Mesendoderm (in vitro differentiated cells): ENCODE measurements around the gene OR4F17. TPM values are rescaled to one million over a fixed set of nuclear protein-coding genes. Genes with fewer than 3 reads are reported as not detected.
"Not testable (repeated sequence)": the region's sequence is repeated elsewhere in the genome, so short reads cannot be mapped to it uniquely, and the experiment has no call there.

Source experiments
- DNase-seq: peaks from one replicate; pipeline ENCODE4 v3.0.0; 2013
- H2AK5ac ChIP-seq: 2 replicates; pipeline ENCODE4 v1.6.1; 2013; ENCODE audit warnings: low read length, inconsistent platforms
- H2BK120ac ChIP-seq: 2 replicates; pipeline ENCODE4 v1.6.1; 2013; ENCODE audit warnings: low read depth, mild to moderate bottlenecking, low read length, moderate library complexity, mixed read lengths
- H2BK15ac ChIP-seq: replicated peaks from 2 replicates; pipeline ENCODE4 v1.6.1; 2013; ENCODE audit warnings: low read depth, mild to moderate bottlenecking, moderate library complexity
- H2BK5ac ChIP-seq: 2 replicates; pipeline ENCODE4 v1.6.1; 2013; ENCODE audit warnings: low read length, inconsistent platforms
- H3K18ac ChIP-seq: 2 replicates; pipeline ENCODE4 v1.6.1; 2013; ENCODE audit warnings: mild to moderate bottlenecking, low read length, mixed read lengths
- H3K23ac ChIP-seq: one replicate; pipeline ENCODE4 v1.6.1; 2013; ENCODE audit warnings: low read length
- H3K27ac ChIP-seq: 2 replicates; pipeline ENCODE4 v1.5.1; 2013; ENCODE audit warnings: low read depth, mild to moderate bottlenecking, inconsistent platforms, low read length, moderate library complexity
- H3K27me3 ChIP-seq: 2 replicates; pipeline ENCODE4 v1.6.1; 2013; ENCODE audit warnings: low read length, control low read depth, mild to moderate bottlenecking, inconsistent platforms; ENCODE audit not compliant: insufficient read depth, poor library complexity
- H3K36me3 ChIP-seq: 2 replicates; pipeline ENCODE4 v1.6.1; 2013; ENCODE audit warnings: low read length, inconsistent platforms; ENCODE audit not compliant: control insufficient read depth, insufficient read depth
- H3K4ac ChIP-seq: one replicate; pipeline ENCODE4 v1.6.1; 2013; ENCODE audit warnings: low read depth, mild to moderate bottlenecking, low read length, moderate library complexity
- H3K4me1 ChIP-seq: 2 replicates; pipeline ENCODE4 v1.6.1; 2013; ENCODE audit warnings: low read depth, low read length, inconsistent platforms; ENCODE audit not compliant: control insufficient read depth
- H3K4me2 ChIP-seq: 2 replicates; pipeline ENCODE4 v1.6.1; 2013; ENCODE audit warnings: low read length
- H3K4me3 ChIP-seq: 2 replicates; pipeline ENCODE4 v1.5.1; 2013; ENCODE audit warnings: mild to moderate bottlenecking, low read length
- H3K56ac ChIP-seq: one replicate; pipeline ENCODE4 v1.6.1; 2013; ENCODE audit warnings: low read length
- H3K79me1 ChIP-seq: 2 replicates; pipeline ENCODE4 v1.6.1; 2013; ENCODE audit warnings: low read length, inconsistent platforms
- H3K79me2 ChIP-seq: 2 replicates; pipeline ENCODE4 v1.6.1; 2013; ENCODE audit warnings: mild to moderate bottlenecking, low read length; ENCODE audit not compliant: control insufficient read depth, insufficient read depth
- H3K9ac ChIP-seq: 2 replicates; pipeline ENCODE4 v1.6.1; 2013; ENCODE audit warnings: low read length, inconsistent platforms
- H4K5ac ChIP-seq: one replicate; pipeline ENCODE4 v1.6.1; 2013; ENCODE audit warnings: low read length
- H4K8ac ChIP-seq: one replicate; pipeline ENCODE4 v1.6.1; 2013; ENCODE audit warnings: low read depth, mild to moderate bottlenecking, control low read depth, low read length, moderate library complexity
- WGBS: extraction: QIAGEN DNeasy Blood & Tissue Kit; methylation state at CpG from one replicate; pipeline ENCODE4 v1.1.7; 2013; ENCODE audit warnings: low lambda C conversion rate, missing lambda C conversion rate; ENCODE audit not compliant: insufficient coverage; ENCODE audit errors: extremely low coverage; 5-methylcytosine and 5-hydroxymethylcytosine counted together
- polyA plus RNA-seq, 2 experiments: library from polyadenylated mRNA; stranded (reverse); fragments of 200-250 nt; gene quantifications; one replicate each; pipeline ENCODE4 v1.2.3, GENCODE V29; 2013

OR4F17 gene
- not detected for polyA plus RNA-seq (2013, experiment 1 of 2)
- polyA plus RNA-seq (2013, experiment 2 of 2): not detected

- H3K4me2 ChIP-seq, H3K79me1 ChIP-seq, DNase-seq, H3K23ac ChIP-seq, H3K18ac ChIP-seq, H3K36me3 ChIP-seq, H3K4me1 ChIP-seq, H3K27me3 ChIP-seq, H3K79me2 ChIP-seq, H2AK5ac ChIP-seq, H3K9ac ChIP-seq, H2BK15ac ChIP-seq, H4K5ac ChIP-seq, H3K4ac ChIP-seq, H2BK120ac ChIP-seq, H3K27ac ChIP-seq, H2BK5ac ChIP-seq, H4K8ac ChIP-seq, H3K56ac ChIP-seq, H3K4me3 ChIP-seq: not testable (repeated sequence)
Measured at GRCh38 chr19:106804-107203, at the start of gene OR4F17. TSS of gene OR4F17 (plus strand) at chr19:107104. CDS start at chr19:110679, 3,575 bp downstream.

DNA sequence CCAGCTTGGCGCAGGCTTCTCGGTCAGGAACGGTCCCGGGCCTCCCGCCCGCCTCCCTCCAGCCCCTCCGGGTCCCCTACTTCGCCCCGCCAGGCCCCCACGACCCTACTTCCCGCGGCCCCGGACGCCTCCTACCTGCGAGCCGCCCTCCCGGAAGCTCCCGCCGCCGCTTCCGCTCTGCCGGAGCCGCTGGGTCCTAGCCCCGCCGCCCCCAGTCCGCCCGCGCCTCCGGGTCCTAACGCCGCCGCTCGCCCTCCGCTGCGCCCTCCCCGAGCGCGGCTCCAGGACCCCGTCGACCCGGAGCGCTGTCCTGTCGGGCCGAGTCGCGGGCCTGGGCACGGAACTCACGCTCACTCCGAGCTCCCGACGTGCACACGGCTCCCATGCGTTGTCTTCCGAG is 36.1 kb upstream of the OR4F17 start:
- not testable (repeated sequence) for H3K27me3 ChIP-seq, H2BK120ac ChIP-seq, H3K4me2 ChIP-seq, H4K5ac ChIP-seq, H3K79me1 ChIP-seq, DNase-seq, H3K4me1 ChIP-seq, H3K79me2 ChIP-seq, H3K18ac ChIP-seq, H4K8ac ChIP-seq, H3K36me3 ChIP-seq, H3K9ac ChIP-seq, H3K4ac ChIP-seq, H3K27ac ChIP-seq, H2AK5ac ChIP-seq, H2BK5ac ChIP-seq, H2BK15ac ChIP-seq, H3K4me3 ChIP-seq, H3K23ac ChIP-seq, H3K56ac ChIP-seq
- no CpG with 5 or more reads among the region's 54 CpGs for WGBS

DNA sequence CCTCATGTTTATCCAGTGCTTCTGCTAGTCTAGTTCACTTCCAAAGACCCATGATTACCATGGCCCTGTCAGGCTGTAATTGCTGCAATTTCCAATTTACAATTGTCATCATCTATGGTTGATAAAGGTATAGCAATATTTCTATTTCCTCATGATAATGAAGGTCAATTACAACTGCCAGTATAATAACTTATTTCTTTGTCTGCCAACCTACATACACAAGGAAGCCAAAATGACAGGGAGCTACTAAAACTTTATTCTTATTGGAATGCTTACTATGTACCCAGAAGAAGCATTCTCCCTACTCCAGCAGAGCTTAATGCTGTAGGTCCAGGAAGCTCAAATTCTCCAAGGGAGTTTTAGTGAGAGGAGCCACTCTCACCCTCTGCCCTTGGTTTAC is 24.0 kb upstream of the OR4F17 start:
- not testable (repeated sequence) for H4K8ac ChIP-seq, H2BK120ac ChIP-seq, H3K4me3 ChIP-seq, H2BK5ac ChIP-seq, H3K79me1 ChIP-seq, H3K27me3 ChIP-seq, H2BK15ac ChIP-seq, H3K4me1 ChIP-seq, H3K79me2 ChIP-seq, H3K36me3 ChIP-seq, H4K5ac ChIP-seq, H3K56ac ChIP-seq, DNase-seq, H3K18ac ChIP-seq, H3K4me2 ChIP-seq, H3K27ac ChIP-seq, H3K23ac ChIP-seq, H2AK5ac ChIP-seq, H3K9ac ChIP-seq, H3K4ac ChIP-seq

DNA sequence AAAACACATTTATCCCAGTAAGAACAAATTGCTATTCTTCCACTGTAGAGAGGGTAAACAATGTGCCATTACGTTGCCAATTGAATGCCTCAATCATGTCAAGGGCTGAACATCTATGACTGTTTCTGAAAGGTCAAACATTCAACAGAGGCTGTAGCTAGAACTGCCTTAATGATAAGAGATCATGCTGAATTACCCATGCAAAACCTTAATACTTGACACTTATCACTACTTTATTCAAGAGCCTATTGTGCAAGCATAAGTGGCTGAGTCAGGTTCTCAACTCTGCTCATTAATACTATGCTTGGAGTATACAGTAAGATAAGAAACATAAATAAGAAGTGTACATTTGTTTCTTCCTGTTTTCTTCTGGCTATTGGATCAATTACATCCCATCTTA is 23.3 kb upstream of the OR4F17 start:
- not testable (repeated sequence) for H3K4me1 ChIP-seq, H3K18ac ChIP-seq, H3K4me3 ChIP-seq, H4K8ac ChIP-seq, H3K4me2 ChIP-seq, DNase-seq, H3K4ac ChIP-seq, H2BK120ac ChIP-seq, H3K36me3 ChIP-seq, H3K27ac ChIP-seq, H4K5ac ChIP-seq, H3K27me3 ChIP-seq, H3K56ac ChIP-seq, H3K23ac ChIP-seq, H3K79me1 ChIP-seq, H2AK5ac ChIP-seq, H2BK5ac ChIP-seq, H3K79me2 ChIP-seq, H3K9ac ChIP-seq, H2BK15ac ChIP-seq
- no CpG with 5 or more reads among the region's 1 CpG for WGBS

DNA sequence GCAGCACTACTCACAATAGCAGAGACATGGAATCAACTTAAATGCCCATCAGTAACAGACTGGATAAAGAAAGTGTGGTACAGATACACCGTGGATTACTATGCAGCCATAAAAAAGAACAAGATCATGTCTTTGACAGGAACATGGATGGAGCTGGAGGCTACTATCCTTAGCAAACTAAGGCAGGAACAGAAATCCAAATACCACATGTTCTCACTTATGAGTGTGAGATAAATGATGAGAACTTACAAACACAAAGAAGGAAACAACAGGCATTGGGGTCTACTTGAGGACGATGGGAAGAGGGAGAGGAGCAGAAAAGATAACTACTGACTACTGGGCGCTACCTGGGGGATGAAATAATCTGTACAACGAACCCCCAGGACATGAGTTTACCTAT is 16.2 kb upstream of the OR4F17 start:
- not testable (repeated sequence) for H3K9ac ChIP-seq, H3K36me3 ChIP-seq, H3K4me1 ChIP-seq, H2AK5ac ChIP-seq, H3K56ac ChIP-seq, DNase-seq, H3K4me3 ChIP-seq, H2BK5ac ChIP-seq, H2BK15ac ChIP-seq, H3K4ac ChIP-seq, H3K27ac ChIP-seq, H3K79me2 ChIP-seq, H3K79me1 ChIP-seq, H4K5ac ChIP-seq, H4K8ac ChIP-seq, H3K23ac ChIP-seq, H3K4me2 ChIP-seq, H3K27me3 ChIP-seq, H3K18ac ChIP-seq, H2BK120ac ChIP-seq
- no CpG with 5 or more reads among the region's 4 CpGs for WGBS

GRCh38 chr19:94794-95193 is 12.1 kb upstream of the OR4F17 start:
- not testable (repeated sequence) for H3K56ac ChIP-seq, H3K23ac ChIP-seq, H3K4me3 ChIP-seq, H2AK5ac ChIP-seq, H3K79me1 ChIP-seq, H2BK120ac ChIP-seq, H2BK15ac ChIP-seq, H3K4me1 ChIP-seq, H3K18ac ChIP-seq, H3K4me2 ChIP-seq, H3K27ac ChIP-seq, H4K8ac ChIP-seq, H3K36me3 ChIP-seq, DNase-seq, H3K79me2 ChIP-seq, H4K5ac ChIP-seq, H3K4ac ChIP-seq, H3K9ac ChIP-seq, H3K27me3 ChIP-seq, H2BK5ac ChIP-seq
- no CpG with 5 or more reads among the region's 1 CpG for WGBS
